ENCODE data around the gene GRIK3.

GRCh38 chr1:36792292-36792691, 242.0 kb downstream of the GRIK3 start:
- TF ChIP-seq CTCF (IDR thresholded peaks at IDR 0.05) (no peak), POLR2A (IDR thresholded peaks at IDR 0.05) (no peak)
